Vagina (tissue), 2 donors: Measurements from ENCODE around the gene SPAG9. TPM values are rescaled to one million over a fixed set of nuclear protein-coding genes. Genes with fewer than 3 reads are reported as not detected.
"Not testable (repeated sequence)": the region's sequence is repeated elsewhere in the genome, so short reads cannot be mapped to it uniquely, and the experiment has no call there.

ENCODE experiments used
- DNase-seq, 2 donors: peaks; one replicate each; pipeline ENCODE4 v3.0.0-alpha.2; 2017; ENCODE audit errors: extremely low spot score in 2 of 2
- H3K27ac ChIP-seq: fragments of 200-600 bp; sonication (generic); one replicate; pipeline ENCODE4 v1.5.1; 2019
- H3K27me3 ChIP-seq: fragments of 200-600 bp; sonication (generic); one replicate; pipeline ENCODE4 v1.5.1; 2019
- H3K36me3 ChIP-seq, 2 donors: fragments of 200-600 bp; sonication (generic); one replicate each; pipeline ENCODE4 v1.5.1; 2017 to 2019
- H3K4me1 ChIP-seq: fragments of 200-600 bp; sonication (generic); one replicate; pipeline ENCODE4 v1.5.1; 2019
- H3K4me3 ChIP-seq, 2 donors: fragments of 200-600 bp; sonication (generic); 1 replicate in 1 of 2; 2 replicates in 1 of 2; pipeline ENCODE4 v1.5.1; 2016 to 2019
- H3K9me3 ChIP-seq: fragments of 200-600 bp; sonication (generic); one replicate; pipeline ENCODE4 v1.5.1; 2019
- CTCF ChIP-seq, 3 experiments: fragments of 450-650 bp in 2 of 3; fragments of 200-600 bp in 1 of 3; sonication (generic) in 1 of 3; IDR thresholded peaks; one replicate each; pipeline ENCODE4 v1.5.1; 2017 to 2019; ENCODE audit warnings: antibody characterized with exemption in 3 of 3, mild to moderate bottlenecking in 2 of 3, moderate library complexity in 2 of 3
- POLR2A ChIP-seq, 2 donors: fragments of 450-650 bp; IDR thresholded peaks; one replicate each; pipeline ENCODE4 v1.6.1; 2017; ENCODE audit warnings: antibody characterized with exemption in 2 of 2, mild to moderate bottlenecking in 2 of 2, moderate library complexity in 2 of 2
- POLR2AphosphoS5 ChIP-seq, 2 donors: sonication (generic); formaldehyde crosslinking; IDR thresholded peaks; one replicate each; pipeline ENCODE4 v1.9.0; 2017; ENCODE audit warnings: antibody characterized with exemption in 2 of 2, mild to moderate bottlenecking in 2 of 2, low read depth in 1 of 2; ENCODE audit not compliant: insufficient read depth in 1 of 2
- intact Hi-C: fragments of 100-400 bp; cut with DNase I; formaldehyde crosslinking; loops from one replicate; pipeline ENCODE4 v1.15.1; 2023
- total RNA-seq: library from RNA; depleted of rRNA; stranded (reverse); fragments of >200 nt; gene quantifications from one replicate; pipeline ENCODE4 v1.2.3, GENCODE V29; 2016

SPAG9 gene
- total RNA-seq, 1 donor from 2014 or later: 92.6 TPM

DNA sequence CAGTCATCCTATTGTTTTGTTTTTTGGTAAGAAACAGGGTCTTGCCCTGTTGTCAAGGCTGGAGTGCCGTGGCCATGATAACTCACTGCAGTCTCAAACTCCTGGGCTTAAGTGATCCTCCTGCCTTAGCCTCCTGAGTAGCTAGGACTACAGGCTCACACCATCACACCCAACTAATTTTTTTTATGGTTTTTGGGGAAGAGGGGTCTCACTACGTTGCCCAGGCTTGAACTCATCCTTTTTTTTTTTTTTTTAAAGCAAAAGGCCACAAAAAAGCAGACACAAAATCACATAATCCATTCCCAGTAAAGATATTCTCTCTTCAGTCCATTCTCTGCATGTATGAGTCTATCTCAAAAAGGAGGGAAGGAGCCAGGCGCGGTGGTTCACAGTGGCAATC lies 5.5 kb downstream of the SPAG9 start:
- TF ChIP-seq POLR2AphosphoS5 (IDR thresholded peaks at IDR 0.05; ENCODE audit: insufficient read depth in 1 of 2, low read depth in 1 of 2) (no peak), POLR2A (IDR thresholded peaks at IDR 0.05) (no peak), CTCF (IDR thresholded peaks at IDR 0.05) (no peak)
- Histone ChIP-seq H3K36me3 (no peaks in the 10 kb centered on the region), H3K27ac (no peak overlapping the region), H3K9me3 (no peaks in the 10 kb centered on the region), H3K4me1 (peaks cover 48% of the 10 kb centered on the region), H3K4me3 (no peak overlapping the region), H3K27me3 (no peaks in the 10 kb centered on the region)
- intact Hi-C loops: no loop called here
- no peak for DNase-seq

GRCh38 chr17:51112303-51113222 lies 8.1 kb downstream of the SPAG9 start:
- DNase-seq: peak in 1 of 2 donors; percentile 86
- H3K4me1 ChIP-seq: peaks cover 42% of the 10 kb centered on the region
- intact Hi-C loops: not testable (repeated sequence)

GRCh38 chr17:51107778-51108177 lies 12.9 kb downstream of the SPAG9 start:
- H3K27me3 ChIP-seq: no peaks in the 10 kb centered on the region
- no peaks in the 10 kb centered on the region for H3K9me3 ChIP-seq
- TF ChIP-seq POLR2A (IDR thresholded peaks at IDR 0.05) (no peak), CTCF (IDR thresholded peaks at IDR 0.05) (no peak), POLR2AphosphoS5 (IDR thresholded peaks at IDR 0.05; ENCODE audit: insufficient read depth in 1 of 2, low read depth in 1 of 2) (no peak)
- no peaks in the 10 kb centered on the region for H3K36me3 ChIP-seq
- DNase-seq: no peak
- intact Hi-C loops: no loop called here
- H3K4me1 ChIP-seq: peaks cover 56% of the 10 kb centered on the region
- H3K4me3 ChIP-seq: no peak overlapping the region
- no peak overlapping the region for H3K27ac ChIP-seq

More at GRCh38 chr17:51112303-51113222, 8.1 kb downstream of the SPAG9 start:
- not testable (repeated sequence) for H3K27me3 ChIP-seq, H3K27ac ChIP-seq, H3K4me3 ChIP-seq, H3K9me3 ChIP-seq, H3K36me3 ChIP-seq

DNA sequence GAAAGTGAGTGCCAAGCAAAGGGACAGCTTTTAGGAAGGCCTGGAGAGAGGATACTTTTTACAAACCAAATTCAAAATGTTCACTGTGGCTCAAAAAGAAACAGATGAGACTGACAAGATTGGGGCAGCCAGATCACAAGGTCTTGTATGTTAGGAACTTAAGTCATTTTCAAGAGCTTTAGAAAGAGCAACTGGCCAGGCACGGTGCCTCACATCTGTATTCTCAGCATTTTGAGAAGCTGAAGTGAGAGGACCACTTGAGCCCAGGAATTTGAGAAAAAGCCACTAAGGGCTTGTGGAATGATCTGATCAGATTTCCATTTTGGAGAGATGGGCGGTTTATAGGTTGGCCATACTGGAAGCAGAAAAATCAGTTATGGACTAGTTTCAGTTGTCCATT lies 17.2 kb downstream of the SPAG9 start:
- TF ChIP-seq POLR2A (IDR thresholded peaks at IDR 0.05) (no peak), CTCF (IDR thresholded peaks at IDR 0.05) (no peak), POLR2AphosphoS5 (IDR thresholded peaks at IDR 0.05; ENCODE audit: insufficient read depth in 1 of 2, low read depth in 1 of 2) (no peak)
- H3K4me1 ChIP-seq: peaks cover 41% of the 10 kb centered on the region
- H3K36me3 ChIP-seq: no peaks in the 10 kb centered on the region
- no peaks in the 10 kb centered on the region for H3K27me3 ChIP-seq
- H3K4me3 ChIP-seq: no peak overlapping the region
- intact Hi-C loops: no loop called here
- H3K27ac ChIP-seq: no peak overlapping the region
- no peaks in the 10 kb centered on the region for H3K9me3 ChIP-seq
- no peak for DNase-seq

DNA sequence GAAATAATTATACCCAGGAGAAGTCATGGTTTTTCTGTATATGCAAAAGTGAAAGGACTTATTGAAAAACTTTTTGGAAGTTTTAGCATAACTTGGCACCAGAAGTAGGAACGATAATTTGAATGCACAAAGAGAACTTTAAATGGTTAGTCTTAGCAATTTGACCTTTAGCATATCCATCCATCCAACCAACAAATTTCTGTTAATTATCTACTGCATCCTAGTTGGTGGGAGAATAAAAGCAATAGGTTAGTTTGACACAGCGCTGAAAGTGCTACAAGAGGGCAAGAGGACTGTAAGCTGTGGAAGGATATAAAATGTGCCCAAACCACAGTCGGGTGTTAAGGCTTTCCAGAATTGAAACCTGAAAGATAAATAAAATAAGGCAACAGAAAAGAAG lies 17.6 kb downstream of the SPAG9 start:
- no peak for DNase-seq
- Histone ChIP-seq H3K4me1 (peaks cover 37% of the 10 kb centered on the region), H3K4me3 (no peak overlapping the region), H3K9me3 (no peaks in the 10 kb centered on the region), H3K36me3 (no peaks in the 10 kb centered on the region), H3K27ac (no peak overlapping the region), H3K27me3 (no peaks in the 10 kb centered on the region)
- intact Hi-C loops: no loop called here
- no peak for TF ChIP-seq POLR2AphosphoS5 (IDR thresholded peaks at IDR 0.05; ENCODE audit: insufficient read depth in 1 of 2, low read depth in 1 of 2)
